ENCODE measurements around the gene ANTXR1. TPM values are rescaled to one million over a fixed set of nuclear protein-coding genes. Genes with fewer than 3 reads are reported as not detected.

ANTXR1 gene
- total and polyA plus RNA-seq, 2 of the 8 experiments (the other 6 are each of a cell fraction or from before 2014, with no cell fraction given): 15.8 to 44.3 TPM

GRCh38 chr2:69082430-69082997 lies 69.5 kb downstream of the ANTXR1 start:
- CTCF ChIA-PET (ENCODE audit: partially characterized antibody): interaction anchor here (1.5 to 1.9 kb wide), 2 partner anchors 12 to 224 kb away, joined by 3 to 7 read pairs; no protein-coding TSS in a partner anchor
- no peak overlapping the region for H3K27ac ChIP-seq (ENCODE audit: low read depth, low read length)

More at GRCh38 chr2:69082430-69082997, 69.5 kb downstream of the ANTXR1 start:
- no peaks in the 10 kb centered on the region for H3K79me2 ChIP-seq (ENCODE audit: control insufficient read depth in 1 of 2, insufficient read depth in 2 of 2, low read length in 2 of 2)
- H4K20me1 ChIP-seq (replicated peaks in 1 of 2; ENCODE audit: control insufficient read depth in 1 of 2, insufficient read depth in 2 of 2, low read length in 2 of 2): peaks cover 0 to 5% of the 10 kb centered on the region in 2 experiments
- no peak overlapping the region for H2BK12ac ChIP-seq (ENCODE audit: low read depth, low read length)
- no peak for DNase-seq (ENCODE audit: low read depth in 1 of 2, low spot score in 2 of 2)
- TF ChIP-seq KDM5A (IDR thresholded peaks at IDR 0.05; ENCODE audit: low read length) (no peak), TEAD4 (IDR thresholded peaks at IDR 0.05; ENCODE audit: low read depth, low read length) (no peak), FOSL1 (IDR thresholded peaks at IDR 0.05; ENCODE audit: insufficient read depth, low read depth, low read length) (no peak), RNF2 (IDR thresholded peaks at IDR 0.05; ENCODE audit: borderline replicate concordance, low read depth, low read length, missing control alignments, poor library complexity, severe bottlenecking) (no peak)
- H3K4me1 ChIP-seq (replicated peaks in 1 of 4; ENCODE audit: control insufficient read depth in 3 of 4, insufficient read depth in 4 of 4, low read length in 3 of 4): peaks cover 2 to 4% (median 4%) of the 10 kb centered on the region in 4 experiments
- H2AFZ ChIP-seq (ENCODE audit: low read length): no peak overlapping the region
- H4K5ac ChIP-seq (ENCODE audit: insufficient read length, low read depth, low read length): no peak overlapping the region
- 79% methylated on average over 9 of the region's 9 CpGs; no CpG with 5 or more reads in 1 of the 2 experiments for WGBS, 2 experiments (ENCODE audit: extremely low coverage in 1 of 2, insufficient coverage in 1 of 2, insufficient read length in 1 of 2, insufficient replicate concordance in 2 of 2, low coverage in 1 of 2, low lambda C conversion rate in 2 of 2, missing lambda C conversion rate in 1 of 2)
- H3K56ac ChIP-seq (replicated peaks; ENCODE audit: insufficient read length, low read depth, low read length): no peak overlapping the region
- H3K4me2 ChIP-seq (ENCODE audit: insufficient read depth in 1 of 2, low read depth in 2 of 2, low read length in 2 of 2): no peak overlapping the region; a peak in 1 of 4 replicates
- H2BK15ac ChIP-seq (ENCODE audit: low read length): no peak overlapping the region
- no peak overlapping the region for H2BK20ac ChIP-seq (ENCODE audit: low read length)
- H3K36me3 ChIP-seq (ENCODE audit: control insufficient read depth in 2 of 4, insufficient read depth in 4 of 4, low read length in 3 of 4): peaks cover 0 to 14% (median 10%) of the 10 kb centered on the region in 4 experiments; a peak in 5 of 8 replicates
- no peaks in the 10 kb centered on the region for H3K9me3 ChIP-seq (ENCODE audit: insufficient read depth in 2 of 2, low read depth in 1 of 2, low read length in 1 of 2)
- H3K18ac ChIP-seq (ENCODE audit: extremely low read depth, low read length): no peak overlapping the region
- FAIRE-seq: no peak
- no peak overlapping the region for H3K14ac ChIP-seq (ENCODE audit: insufficient read length)
- H3K9ac ChIP-seq (replicated peaks in 1 of 4; ENCODE audit: extremely low read depth in 1 of 4, low read depth in 3 of 4, low read length in 3 of 4): no peak overlapping the region
- no peak overlapping the region for H2BK5ac ChIP-seq (ENCODE audit: low read depth, low read length)
- H3K23ac ChIP-seq (ENCODE audit: insufficient read length): no peak overlapping the region
- no peaks in the 10 kb centered on the region for H3K27me3 ChIP-seq (replicated peaks in 1 of 4; ENCODE audit: control insufficient read depth in 3 of 4, extremely low read depth in 1 of 4, insufficient read depth in 3 of 4, low read length in 3 of 4)
- H2BK120ac ChIP-seq (replicated peaks; ENCODE audit: low read depth, low read length): no peak overlapping the region
- no peak overlapping the region for H3K4ac ChIP-seq (replicated peaks; ENCODE audit: insufficient read length, low read depth, low read length)
- no peaks in the 10 kb centered on the region for H3K23me2 ChIP-seq (ENCODE audit: low read depth, low read length)
- POLR2A ChIA-PET (ENCODE audit: partially characterized antibody): no interaction called here
- no peaks in the 10 kb centered on the region for H3K79me1 ChIP-seq (ENCODE audit: low read depth, low read length)
- no peak overlapping the region for H2AK5ac ChIP-seq (ENCODE audit: low read depth, low read length)
- no peak overlapping the region for H4K91ac ChIP-seq (replicated peaks; ENCODE audit: insufficient read length, low read length)
- no peak overlapping the region for H3K4me3 ChIP-seq (ENCODE audit: extremely low read depth in 1 of 4, insufficient read depth in 2 of 4, low read depth in 3 of 4, low read length in 4 of 4)
- H4K8ac ChIP-seq (ENCODE audit: extremely low read depth, insufficient read depth, low read length): no peak overlapping the region

All from H1 (cell line).